D341Med (cell line): ENCODE measurements around the gene ANKH.

Experiments used
- DNase-seq: peaks from one replicate; pipeline ENCODE4 v3.0.0; 2012; ENCODE audit warnings: low spot score

ANKH gene

GRCh38 chr5:14713476-14714390, 157.8 kb downstream of the ANKH start:
- no peak for DNase-seq

GRCh38 chr5:14712666-14713065, 158.9 kb downstream of the ANKH start:
- DNase-seq: no peak

GRCh38 chr5:14712131-14712530, 159.4 kb downstream of the ANKH start:
- DNase-seq: no peak

GRCh38 chr5:14710313-14710994, 161.1 kb downstream of the ANKH start:
- DNase-seq: no peak

- no peak for DNase-seq
Observed at GRCh38 chr5:14708551-14708950, 163.0 kb downstream of the ANKH start.

GRCh38 chr5:14707811-14708390, 163.7 kb downstream of the ANKH start:
- DNase-seq: no peak

- DNase-seq: no peak
Observed at GRCh38 chr5:14706615-14707021, 165.0 kb downstream of the ANKH start.

- no peak for DNase-seq
Observed at GRCh38 chr5:14705556-14705955, 166.0 kb downstream of the ANKH start.

GRCh38 chr5:14702238-14702839, 169.2 kb downstream of the ANKH start:
- no peak for DNase-seq

GRCh38 chr5:14701556-14701955, 170.0 kb downstream of the ANKH start:
- DNase-seq: no peak

GRCh38 chr5:14700478-14701436, 170.8 kb downstream of the ANKH start:
- no peak for DNase-seq

- no peak for DNase-seq
Observed at GRCh38 chr5:14699807-14700400, 171.7 kb downstream of the ANKH start.

- no peak for DNase-seq
Observed at GRCh38 chr5:14699159-14699558, 172.4 kb downstream of the ANKH start.

GRCh38 chr5:14698495-14698894, 173.1 kb downstream of the ANKH start:
- no peak for DNase-seq

GRCh38 chr5:14696851-14697250, 174.7 kb downstream of the ANKH start:
- no peak for DNase-seq

- no peak for DNase-seq
Observed at GRCh38 chr5:14696057-14696456, 175.5 kb downstream of the ANKH start.

GRCh38 chr5:14695152-14695551, 176.4 kb downstream of the ANKH start:
- no peak for DNase-seq

GRCh38 chr5:14693070-14693469, 178.5 kb downstream of the ANKH start:
- DNase-seq: no peak

GRCh38 chr5:14687023-14687665, 184.4 kb downstream of the ANKH start:
- no peak for DNase-seq

GRCh38 chr5:14686517-14686916, 185.1 kb downstream of the ANKH start:
- no peak for DNase-seq
